ENCODE results near the gene CHRM3. TPM values are rescaled to one million over a fixed set of nuclear protein-coding genes. Genes with fewer than 3 reads are reported as not detected.

CHRM3 gene
- total RNA-seq, 4 donors from 2014 or later: 16.4 to 41.3 (median 16.9) TPM

DNA sequence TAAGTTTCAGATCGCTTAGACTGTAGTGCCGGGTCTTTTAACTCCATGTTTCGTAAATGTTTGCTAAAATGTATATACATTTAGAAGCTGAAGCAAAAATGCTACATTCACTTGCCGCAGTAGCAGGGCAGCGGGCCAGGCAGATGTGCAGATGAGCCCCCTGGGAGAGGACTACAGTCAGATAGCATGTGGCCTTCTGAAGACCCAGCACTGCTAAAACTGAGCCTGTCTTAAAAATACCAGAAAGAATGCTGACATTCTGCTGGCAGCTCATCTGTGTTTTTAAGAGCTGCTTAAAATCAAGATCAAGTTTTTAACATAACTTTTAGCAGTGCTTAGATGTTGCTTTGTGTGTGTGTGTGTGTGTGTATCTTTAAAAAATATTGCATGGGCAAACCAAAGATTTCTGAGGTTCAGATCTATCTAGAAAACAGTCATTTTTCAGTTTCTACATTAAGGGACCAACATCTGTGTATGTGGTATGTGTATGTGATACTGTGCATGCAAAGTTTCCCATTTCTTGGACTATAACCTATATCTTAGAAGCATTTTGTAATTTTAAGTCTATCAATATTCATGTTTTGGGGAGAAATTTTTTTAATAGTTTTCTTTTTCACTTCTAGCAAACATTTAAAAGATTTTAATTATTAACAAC lies 31.7 kb downstream of the CHRM3 start:
- Histone ChIP-seq H3K36me3 (no peaks in the 10 kb centered on the region), H3K27ac (no peak overlapping the region), H3K4me3 (no peak overlapping the region), H3K27me3 (no peaks in the 10 kb centered on the region), H3K4me1 (no peaks in the 10 kb centered on the region), H3K9me3 (no peaks in the 10 kb centered on the region)
- DNase-seq: no peak
- TF ChIP-seq, protein P1, sequence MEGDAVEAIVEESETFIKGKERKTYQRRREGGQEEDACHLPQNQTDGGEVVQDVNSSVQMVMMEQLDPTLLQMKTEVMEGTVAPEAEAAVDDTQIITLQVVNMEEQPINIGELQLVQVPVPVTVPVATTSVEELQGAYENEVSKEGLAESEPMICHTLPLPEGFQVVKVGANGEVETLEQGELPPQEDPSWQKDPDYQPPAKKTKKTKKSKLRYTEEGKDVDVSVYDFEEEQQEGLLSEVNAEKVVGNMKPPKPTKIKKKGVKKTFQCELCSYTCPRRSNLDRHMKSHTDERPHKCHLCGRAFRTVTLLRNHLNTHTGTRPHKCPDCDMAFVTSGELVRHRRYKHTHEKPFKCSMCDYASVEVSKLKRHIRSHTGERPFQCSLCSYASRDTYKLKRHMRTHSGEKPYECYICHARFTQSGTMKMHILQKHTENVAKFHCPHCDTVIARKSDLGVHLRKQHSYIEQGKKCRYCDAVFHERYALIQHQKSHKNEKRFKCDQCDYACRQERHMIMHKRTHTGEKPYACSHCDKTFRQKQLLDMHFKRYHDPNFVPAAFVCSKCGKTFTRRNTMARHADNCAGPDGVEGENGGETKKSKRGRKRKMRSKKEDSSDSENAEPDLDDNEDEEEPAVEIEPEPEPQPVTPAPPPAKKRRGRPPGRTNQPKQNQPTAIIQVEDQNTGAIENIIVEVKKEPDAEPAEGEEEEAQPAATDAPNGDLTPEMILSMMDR (IDR thresholded peaks at IDR 0.05): no peak
- no peak for TF ChIP-seq POLR2A (IDR thresholded peaks at IDR 0.05)

DNA sequence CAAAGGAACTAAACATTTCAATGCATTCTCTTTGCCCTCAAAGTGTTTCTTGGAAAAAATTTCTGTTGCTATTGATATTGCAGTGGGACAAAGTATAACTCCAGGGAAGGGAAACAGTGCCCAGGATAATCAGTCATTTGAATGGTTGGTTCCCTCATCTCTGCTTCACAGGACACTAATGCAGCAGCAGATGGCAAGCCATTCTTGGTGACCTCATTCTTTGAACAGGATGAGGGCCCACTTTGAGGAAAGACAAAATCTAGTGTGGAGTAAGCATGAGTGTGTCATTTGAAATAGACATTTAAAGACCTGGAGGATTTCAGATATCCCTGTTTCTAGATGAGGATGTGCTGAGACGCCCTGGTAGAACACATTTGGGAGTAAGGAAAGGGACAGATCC lies 32.3 kb downstream of the CHRM3 start:
- Histone ChIP-seq H3K27ac (no peak overlapping the region), H3K36me3 (no peaks in the 10 kb centered on the region), H3K27me3 (no peaks in the 10 kb centered on the region), H3K9me3 (no peaks in the 10 kb centered on the region), H3K4me3 (no peak overlapping the region), H3K4me1 (no peaks in the 10 kb centered on the region)
- no peak for DNase-seq
- no peak for TF ChIP-seq POLR2A (IDR thresholded peaks at IDR 0.05)
- TF ChIP-seq, protein P1 (IDR thresholded peaks at IDR 0.05): no peak

DNA sequence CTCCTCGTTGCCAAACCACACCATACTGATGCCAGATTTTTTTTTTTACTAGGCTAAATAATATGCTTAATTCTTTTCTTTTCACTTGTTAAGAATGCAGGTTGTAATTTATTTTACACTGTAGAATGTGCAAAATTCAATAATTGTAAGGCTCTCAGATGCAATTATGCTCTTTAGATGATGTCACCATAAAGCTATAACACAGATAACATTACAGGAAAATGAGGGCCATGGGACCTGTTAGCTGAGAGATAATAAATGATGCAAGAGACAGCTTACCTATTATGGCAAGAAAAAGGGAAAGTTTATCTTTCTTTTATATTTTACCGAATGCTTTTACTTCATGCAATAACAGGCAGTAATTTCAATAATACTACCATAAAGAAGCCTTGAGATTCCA lies 35.4 kb downstream of the CHRM3 start:
- Histone ChIP-seq H3K27me3 (no peaks in the 10 kb centered on the region), H3K4me1 (no peaks in the 10 kb centered on the region), H3K27ac (no peak overlapping the region), H3K36me3 (no peaks in the 10 kb centered on the region), H3K4me3 (no peak overlapping the region), H3K9me3 (no peaks in the 10 kb centered on the region)
- TF ChIP-seq POLR2A (IDR thresholded peaks at IDR 0.05): no peak
- TF ChIP-seq, protein P1 (IDR thresholded peaks at IDR 0.05): no peak
- DNase-seq: no peak

DNA sequence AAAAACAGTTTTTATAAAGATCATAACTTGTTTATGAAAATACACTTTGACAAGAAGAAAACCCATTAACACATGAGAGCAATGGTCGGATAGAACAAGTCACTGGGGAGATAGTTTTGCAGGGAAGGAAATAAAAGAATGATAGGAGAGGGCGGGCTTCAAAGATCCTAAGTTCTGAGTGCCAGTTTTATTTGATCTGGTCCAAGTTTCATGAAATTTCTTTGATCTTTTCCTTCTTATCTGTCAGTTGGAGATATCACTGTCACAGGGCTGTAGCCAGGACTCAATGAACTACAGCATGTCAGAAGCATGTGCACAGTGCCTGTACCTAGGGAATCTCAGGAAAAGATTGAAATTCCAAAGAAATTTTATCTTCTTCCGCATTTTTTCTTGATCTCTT lies 36.5 kb downstream of the CHRM3 start:
- H3K27ac ChIP-seq: no peak overlapping the region
- H3K4me3 ChIP-seq: no peak overlapping the region
- no peaks in the 10 kb centered on the region for H3K27me3 ChIP-seq
- no peak for DNase-seq
- no peaks in the 10 kb centered on the region for H3K4me1 ChIP-seq
- TF ChIP-seq, protein P1 (IDR thresholded peaks at IDR 0.05): no peak
- no peak for TF ChIP-seq POLR2A (IDR thresholded peaks at IDR 0.05)
- H3K9me3 ChIP-seq: no peaks in the 10 kb centered on the region
- H3K36me3 ChIP-seq: no peaks in the 10 kb centered on the region

DNA sequence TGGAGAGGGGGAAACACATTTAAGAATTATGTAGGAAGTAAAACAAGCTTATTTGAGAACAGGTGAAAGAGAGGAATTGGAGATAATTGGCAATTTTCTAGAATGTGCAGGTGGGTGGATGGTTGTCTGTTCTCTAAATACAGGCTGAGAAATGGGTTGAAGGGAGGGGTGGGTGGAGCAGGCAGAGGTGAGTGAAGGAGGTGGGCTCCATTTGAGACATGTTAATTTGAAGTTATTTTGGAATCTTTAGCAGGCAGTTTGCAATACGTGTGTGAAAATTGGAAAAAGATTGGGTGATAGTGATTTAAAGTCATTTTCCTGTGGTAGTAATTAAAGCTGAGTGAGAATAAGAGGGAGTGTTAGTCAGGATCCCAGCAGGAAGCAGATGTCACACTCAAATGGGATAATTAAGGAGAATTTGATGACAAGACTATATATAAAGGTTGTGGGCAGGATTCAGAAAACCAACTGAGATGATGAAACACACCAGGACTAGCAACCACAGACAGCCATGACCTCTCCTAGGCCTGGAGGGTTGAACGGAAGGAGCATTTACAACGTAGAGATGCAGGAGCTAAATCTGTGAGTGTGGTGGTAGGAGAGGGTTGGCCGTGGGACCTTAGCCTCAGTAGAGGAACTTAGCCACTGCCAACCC lies 40.6 kb downstream of the CHRM3 start:
- H3K27ac ChIP-seq: no peak overlapping the region
- TF ChIP-seq, protein P1 (IDR thresholded peaks at IDR 0.05): no peak
- TF ChIP-seq POLR2A (IDR thresholded peaks at IDR 0.05): no peak
- no peak overlapping the region for H3K4me3 ChIP-seq
- no peaks in the 10 kb centered on the region for H3K9me3 ChIP-seq
- H3K36me3 ChIP-seq: no peaks in the 10 kb centered on the region
- no peaks in the 10 kb centered on the region for H3K27me3 ChIP-seq
- H3K4me1 ChIP-seq: no peaks in the 10 kb centered on the region
- DNase-seq: no peak

All from Peyer's patch (tissue), 4 donors.